ENCODE measurements around the gene ARHGAP22.

DNA sequence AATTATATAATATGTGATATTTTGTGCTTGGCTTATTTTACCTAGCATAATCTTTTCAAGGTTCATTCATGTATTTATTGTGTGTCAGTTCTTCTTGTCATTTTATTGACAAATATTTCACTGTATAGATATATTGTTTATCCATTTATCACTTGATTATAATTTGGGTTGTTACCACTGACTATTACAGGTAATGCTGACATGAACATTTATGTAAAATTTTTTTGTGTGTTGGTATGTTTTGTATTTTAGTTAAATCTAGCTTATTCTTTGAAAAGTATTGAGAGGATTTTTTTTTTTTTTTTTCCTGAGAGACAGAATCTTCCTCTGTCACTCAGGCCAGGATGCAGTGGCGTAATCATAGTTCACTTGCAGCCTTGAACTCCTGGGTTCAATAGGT lies 190.7 kb downstream of the ARHGAP22 start:
- TF ChIP-seq, protein P1, sequence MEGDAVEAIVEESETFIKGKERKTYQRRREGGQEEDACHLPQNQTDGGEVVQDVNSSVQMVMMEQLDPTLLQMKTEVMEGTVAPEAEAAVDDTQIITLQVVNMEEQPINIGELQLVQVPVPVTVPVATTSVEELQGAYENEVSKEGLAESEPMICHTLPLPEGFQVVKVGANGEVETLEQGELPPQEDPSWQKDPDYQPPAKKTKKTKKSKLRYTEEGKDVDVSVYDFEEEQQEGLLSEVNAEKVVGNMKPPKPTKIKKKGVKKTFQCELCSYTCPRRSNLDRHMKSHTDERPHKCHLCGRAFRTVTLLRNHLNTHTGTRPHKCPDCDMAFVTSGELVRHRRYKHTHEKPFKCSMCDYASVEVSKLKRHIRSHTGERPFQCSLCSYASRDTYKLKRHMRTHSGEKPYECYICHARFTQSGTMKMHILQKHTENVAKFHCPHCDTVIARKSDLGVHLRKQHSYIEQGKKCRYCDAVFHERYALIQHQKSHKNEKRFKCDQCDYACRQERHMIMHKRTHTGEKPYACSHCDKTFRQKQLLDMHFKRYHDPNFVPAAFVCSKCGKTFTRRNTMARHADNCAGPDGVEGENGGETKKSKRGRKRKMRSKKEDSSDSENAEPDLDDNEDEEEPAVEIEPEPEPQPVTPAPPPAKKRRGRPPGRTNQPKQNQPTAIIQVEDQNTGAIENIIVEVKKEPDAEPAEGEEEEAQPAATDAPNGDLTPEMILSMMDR (conservative IDR thresholded peaks at IDR 0.05 in 1 of 2, IDR thresholded peaks at IDR 0.05 in 1 of 2; ENCODE audit: low read depth in 1 of 2, low read length in 2 of 2), result no peak
- no peak for TF ChIP-seq EZH2 (IDR thresholded peaks at IDR 0.05; ENCODE audit: low read length, missing control alignments)
